GM18873 (cell line): Measurements from ENCODE around the gene GSK3A.

Experiments used
- ATAC-seq: cut with Tn5 transposase; IDR thresholded peaks from one replicate; pipeline ENCODE4 v1.9.1; 2021; ENCODE audit warnings: mild to moderate bottlenecking, moderate library complexity, moderate number of reproducible peaks; ENCODE audit not compliant: unreplicated experiment, low FRiP score

GSK3A gene

GRCh38 chr19:42250666-42251531 is 8.5 kb upstream of the GSK3A start:
- ATAC-seq, result no peak

- no peak for ATAC-seq
Measured at GRCh38 chr19:42250183-42250665, 7.8 kb upstream of the GSK3A start.

DNA sequence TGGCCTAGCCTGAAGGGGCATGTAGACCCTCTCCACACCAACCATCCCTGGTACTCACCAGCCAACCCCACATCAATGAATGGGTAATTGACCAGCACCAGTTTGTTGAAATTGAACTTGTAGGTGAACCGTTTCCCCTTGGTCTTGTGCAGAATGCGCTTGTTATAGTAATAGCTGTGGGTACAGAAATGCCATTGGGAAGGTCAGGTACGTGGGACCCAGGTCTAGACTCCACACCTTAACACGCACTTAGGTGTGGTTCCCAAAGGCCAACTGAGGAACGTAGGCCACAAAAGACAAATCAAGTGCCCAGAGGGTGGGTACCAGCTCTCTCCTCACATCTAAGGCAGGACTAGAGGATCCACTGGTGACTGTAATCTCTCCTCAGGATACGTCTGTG is 7.4 kb upstream of the GSK3A start:
- no peak for ATAC-seq

DNA sequence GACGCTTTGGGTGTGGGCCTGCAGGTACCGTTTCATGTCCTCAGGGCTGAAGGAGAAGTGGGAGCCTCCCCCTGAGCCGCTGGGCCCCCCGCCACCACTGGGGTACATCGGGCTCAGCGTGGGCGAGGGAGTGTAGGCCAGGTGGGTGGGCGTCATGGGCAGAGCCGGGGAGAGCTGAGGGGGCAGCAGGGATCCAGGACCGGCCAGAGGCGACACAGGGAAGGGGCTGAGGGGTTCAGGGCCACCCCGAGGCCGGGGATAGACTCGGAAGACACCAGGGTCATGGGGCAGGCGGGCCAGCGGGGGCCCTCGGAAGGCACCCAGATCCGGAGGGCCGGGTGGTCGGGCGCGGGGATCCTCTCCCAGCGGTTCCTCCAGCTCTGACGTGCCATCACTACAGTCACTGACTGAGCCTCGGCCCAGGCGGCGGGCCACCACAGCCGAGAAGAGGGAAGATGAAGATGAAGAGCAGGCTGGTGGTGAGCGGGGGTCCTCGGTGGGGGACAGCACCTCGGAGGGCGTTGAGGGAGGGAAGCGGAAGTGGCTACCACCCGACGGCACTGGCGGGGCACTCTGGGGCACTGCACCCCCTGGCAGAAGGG is 6.8 kb upstream of the GSK3A start:
- ATAC-seq, result no peak

DNA sequence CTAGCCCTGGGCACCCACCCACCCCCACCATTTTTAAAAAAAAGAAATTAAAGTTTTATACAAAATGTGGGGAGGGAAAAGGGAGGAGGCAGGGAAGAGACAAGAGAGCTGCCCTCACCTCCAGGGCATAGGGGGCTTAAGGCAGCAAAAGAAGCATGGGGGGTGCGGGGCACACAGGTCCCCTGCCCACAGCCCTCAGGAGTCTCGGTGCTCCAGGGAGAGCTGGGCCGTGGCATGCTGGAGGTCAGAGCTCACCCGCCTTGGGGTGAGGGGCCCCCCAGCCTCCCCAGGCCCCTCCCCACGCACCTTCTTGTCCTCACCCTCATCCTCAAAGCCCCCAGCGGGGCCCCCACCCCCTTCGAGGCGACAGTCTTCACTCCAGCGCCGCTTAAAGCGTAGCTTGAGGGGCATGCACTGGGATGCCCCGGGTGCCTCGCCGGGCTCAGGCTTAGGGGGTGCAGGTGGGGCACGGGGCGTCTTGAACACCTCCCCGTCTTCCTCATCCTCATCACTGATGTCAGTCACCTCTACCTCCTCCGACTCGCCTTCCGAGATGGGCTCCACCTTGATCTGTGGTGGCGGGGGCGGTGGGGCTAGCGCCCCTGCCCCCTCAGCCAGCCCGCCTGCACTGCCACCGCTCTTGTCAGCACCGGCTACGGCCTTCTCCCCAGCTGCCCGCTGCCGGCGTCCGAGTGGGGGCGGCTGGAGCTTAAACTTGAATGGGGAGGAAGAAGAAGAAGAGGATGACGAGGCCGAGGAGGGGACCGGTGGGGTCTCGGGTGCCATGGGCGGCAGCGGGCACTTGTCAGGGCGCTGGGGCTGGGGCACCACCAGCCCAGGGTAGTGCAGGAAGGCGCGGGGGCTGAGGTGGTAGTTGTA is 6.1 kb upstream of the GSK3A start:
- ATAC-seq, result no peak

DNA sequence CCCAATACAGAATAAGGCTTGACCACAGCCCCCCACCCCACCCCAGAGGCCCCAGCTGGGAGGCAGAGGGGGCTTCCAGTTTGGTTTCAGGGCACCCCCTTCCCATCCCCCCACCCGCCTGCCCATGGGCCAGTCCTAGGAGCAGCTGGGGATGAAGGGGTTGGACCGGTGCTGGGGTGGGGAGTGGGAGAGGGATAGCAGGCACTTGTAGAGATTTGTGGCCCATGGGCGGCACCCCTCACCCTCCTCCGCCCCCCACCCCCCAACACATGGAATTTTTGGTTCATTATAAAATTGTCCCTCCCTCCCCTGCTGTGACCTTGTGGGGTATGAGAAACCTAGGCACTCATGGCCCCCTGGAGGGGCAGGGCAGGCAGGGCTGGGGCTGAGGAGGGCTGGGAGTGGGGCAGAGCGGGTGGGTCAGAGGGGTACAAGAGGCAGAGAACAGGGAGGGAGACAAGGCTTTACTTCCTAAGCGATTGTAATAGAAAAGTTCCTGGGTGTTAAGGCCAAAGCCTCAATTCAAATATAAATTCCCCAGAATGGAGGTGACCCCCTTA is 5.3 kb upstream of the GSK3A start:
- ATAC-seq, result no peak

GRCh38 chr19:42246922-42247639 is 4.7 kb upstream of the GSK3A start:
- no peak for ATAC-seq

DNA sequence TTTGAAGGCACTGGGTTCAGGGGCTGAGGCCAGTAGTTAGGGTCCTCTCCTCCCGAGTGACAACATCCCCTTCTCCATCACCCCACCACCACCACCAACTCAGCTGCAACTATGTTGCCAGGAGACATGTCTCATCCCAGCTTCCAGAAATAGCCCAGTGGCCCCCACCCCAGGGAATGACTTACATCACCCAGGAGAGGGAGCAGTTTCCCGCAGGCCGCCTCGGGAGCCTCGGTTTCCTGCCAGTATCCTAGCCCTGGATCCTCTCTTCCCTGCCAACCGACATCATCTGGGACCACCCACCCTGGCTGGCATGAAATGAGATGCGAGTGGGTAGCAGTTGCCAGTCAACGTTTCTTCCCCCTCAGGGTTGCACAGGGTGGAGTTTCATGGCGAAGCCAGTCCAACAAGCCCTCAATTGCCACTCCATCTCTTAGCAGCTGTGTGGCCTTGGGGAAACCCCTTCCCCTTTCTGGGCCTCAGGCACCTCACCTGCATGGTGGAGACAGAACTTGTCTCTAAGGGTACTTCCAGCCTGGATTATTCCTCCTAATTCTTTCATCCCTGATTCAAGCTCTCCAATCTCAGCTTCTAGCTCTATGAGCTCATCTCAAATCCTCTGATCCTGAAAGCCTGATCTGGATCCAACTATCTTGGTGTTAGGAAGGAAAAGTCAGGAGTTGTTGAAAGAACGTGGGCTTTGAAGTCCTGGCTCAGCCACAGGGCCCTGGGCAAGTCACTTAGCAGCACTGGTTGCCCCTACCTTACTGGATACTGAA is 3.9 kb upstream of the GSK3A start:
- ATAC-seq, result no peak

DNA sequence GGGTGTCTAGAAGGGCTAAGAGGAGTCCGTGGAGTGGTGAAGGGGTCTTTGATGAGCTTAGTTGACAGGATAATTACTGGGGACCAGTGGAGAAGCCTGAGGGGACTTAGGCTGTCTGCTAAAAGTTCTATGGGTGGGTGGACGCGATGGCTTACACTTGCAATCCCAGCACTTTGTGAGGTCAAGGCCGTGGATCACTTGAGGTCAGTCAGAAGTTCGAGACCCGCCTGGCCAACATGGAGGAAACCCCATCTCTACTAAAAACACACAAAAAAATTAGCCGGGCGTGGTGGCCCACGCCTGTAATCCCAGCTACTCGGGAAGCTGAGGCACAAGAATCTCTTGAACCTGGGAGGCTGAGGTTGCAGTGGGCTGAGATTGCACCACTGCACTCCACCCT is 2.8 kb upstream of the GSK3A start:
- ATAC-seq, result no peak

- peak; percentile 29 for ATAC-seq
Measured at GRCh38 chr19:42244347-42245220, 2.2 kb upstream of the GSK3A start.

DNA sequence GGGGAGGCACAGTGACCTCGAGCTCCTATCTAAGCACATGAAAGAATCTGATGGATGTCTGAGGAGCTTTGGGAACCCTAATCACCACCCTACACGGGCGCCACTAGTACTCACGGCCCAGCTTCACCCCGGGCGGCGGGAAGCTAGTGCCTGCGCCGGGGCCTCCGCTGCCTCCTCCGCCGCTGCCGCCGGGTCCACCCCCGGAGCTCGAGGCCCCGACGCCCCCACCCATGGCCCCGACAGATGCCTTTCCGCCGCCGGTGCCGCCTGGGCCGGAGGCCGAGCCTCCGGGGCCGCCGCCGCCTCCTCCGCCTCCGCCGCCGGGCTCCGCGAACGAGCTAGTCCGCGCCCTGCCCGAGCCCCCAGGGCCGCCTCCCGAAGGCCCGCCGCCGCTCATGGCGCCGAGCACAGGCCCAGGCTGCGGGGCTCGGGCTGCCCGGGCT is 312 bp downstream of the GSK3A start:
- no peak for ATAC-seq

DNA sequence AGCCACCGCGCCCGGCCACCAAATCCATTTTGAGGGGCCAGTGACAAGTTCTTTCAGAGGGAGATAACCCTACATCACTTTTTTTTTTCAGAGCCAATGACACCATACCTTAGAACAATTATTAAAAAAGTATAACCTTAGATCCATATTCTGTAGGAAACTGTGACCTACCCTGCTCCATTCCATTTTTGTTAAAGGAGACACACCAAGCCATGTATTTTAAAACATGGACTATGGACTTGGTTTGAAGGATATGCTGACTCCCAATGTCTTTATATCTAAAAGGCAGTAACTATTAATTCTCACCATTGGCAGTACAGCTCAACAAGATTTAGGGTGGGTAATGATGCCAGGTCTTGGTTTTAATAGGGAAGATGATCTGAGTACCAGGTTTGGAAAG is 1.1 kb downstream of the GSK3A start:
- no peak for ATAC-seq

GRCh38 chr19:42239544-42240220 is 2.7 kb downstream of the GSK3A start:
- ATAC-seq, result no peak

DNA sequence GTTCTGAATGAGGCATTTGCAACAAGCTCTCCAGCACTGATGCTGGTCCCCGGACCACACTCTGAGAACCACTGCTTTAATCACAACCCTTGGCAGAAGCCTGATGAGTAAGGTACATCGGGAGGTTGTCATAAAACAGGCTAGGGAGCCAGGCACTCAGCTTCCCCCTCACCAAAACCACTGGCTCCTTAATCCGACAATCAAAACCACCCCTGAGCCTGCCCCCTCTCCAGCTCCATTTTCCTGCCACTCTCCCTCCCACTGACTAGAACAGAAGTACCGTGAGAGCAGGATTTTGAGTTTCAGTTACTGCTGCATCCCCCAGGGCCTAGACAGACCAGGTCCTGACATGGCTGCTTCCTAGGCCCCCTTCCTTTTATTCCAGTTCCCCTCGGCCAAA is 7.2 kb downstream of the GSK3A start:
- no peak for ATAC-seq

GRCh38 chr19:42234364-42234763 is 8.0 kb downstream of the GSK3A start:
- no peak for ATAC-seq

- no peak for ATAC-seq
Measured at GRCh38 chr19:42233678-42234292, 8.6 kb downstream of the GSK3A start.

GRCh38 chr19:42233106-42233505 is 9.3 kb downstream of the GSK3A start:
- no peak for ATAC-seq
